ENCODE measurements around the gene HTR3C.

The HTR3C gene

GRCh38 chr3:184050217-184050847 is 2.5 kb upstream of the HTR3C start:
- no peak overlapping the region for H3K4me3 ChIP-seq (ENCODE audit: low read depth, low read length)
- TF ChIP-seq CTCF (IDR thresholded peaks at IDR 0.05; ENCODE audit: low read depth, low read length, missing control alignments) = no peak
- in situ Hi-C loops (cut with HindIII; ENCODE audit: low sequenced_read_pairs) = no loop called here
- DNase-seq (ENCODE audit: low read depth) = no peak

- H3K4me3 ChIP-seq (ENCODE audit: low read depth, low read length) = no peak overlapping the region
- in situ Hi-C loops (cut with HindIII; ENCODE audit: low sequenced_read_pairs) = no loop called here
- DNase-seq (ENCODE audit: low read depth) = no peak
- no peak for TF ChIP-seq CTCF (IDR thresholded peaks at IDR 0.05; ENCODE audit: low read depth, low read length, missing control alignments)
Measured at GRCh38 chr3:184058029-184058428, 5.2 kb downstream of the HTR3C start.

- TF ChIP-seq CTCF (IDR thresholded peaks at IDR 0.05; ENCODE audit: low read depth, low read length, missing control alignments) = no peak
- H3K4me3 ChIP-seq (ENCODE audit: low read depth, low read length) = no peak overlapping the region
- no peak for DNase-seq (ENCODE audit: low read depth)
- in situ Hi-C loops (cut with HindIII; ENCODE audit: low sequenced_read_pairs) = no loop called here
Measured at GRCh38 chr3:184059424-184059823, 6.6 kb downstream of the HTR3C start.

- TF ChIP-seq CTCF (IDR thresholded peaks at IDR 0.05; ENCODE audit: low read depth, low read length, missing control alignments) = no peak
- no peak for DNase-seq (ENCODE audit: low read depth)
- H3K4me3 ChIP-seq (ENCODE audit: low read depth, low read length) = no peak overlapping the region
- in situ Hi-C loops (cut with HindIII; ENCODE audit: low sequenced_read_pairs) = no loop called here
Measured at GRCh38 chr3:184062637-184063036, 9.8 kb downstream of the HTR3C start.

- no peak for DNase-seq (ENCODE audit: low read depth)
- no peak overlapping the region for H3K4me3 ChIP-seq (ENCODE audit: low read depth, low read length)
- TF ChIP-seq CTCF (IDR thresholded peaks at IDR 0.05; ENCODE audit: low read depth, low read length, missing control alignments) = no peak
- in situ Hi-C loops (cut with HindIII; ENCODE audit: low sequenced_read_pairs) = no loop called here
Measured at GRCh38 chr3:184066211-184066610, 13.4 kb downstream of the HTR3C start.

GRCh38 chr3:184067573-184068055 is 14.8 kb downstream of the HTR3C start:
- no peak for TF ChIP-seq CTCF (IDR thresholded peaks at IDR 0.05; ENCODE audit: low read depth, low read length, missing control alignments)
- H3K4me3 ChIP-seq (ENCODE audit: low read depth, low read length) = no peak overlapping the region
- in situ Hi-C loops (cut with HindIII; ENCODE audit: low sequenced_read_pairs) = no loop called here
- DNase-seq (ENCODE audit: low read depth) = no peak
